Astrocyte of the cerebellum (primary cell): ENCODE results near the gene PEMT.

Source experiments
- DNase-seq: peaks from one replicate; pipeline ENCODE4 v3.0.0-alpha.2; 2011; ENCODE audit warnings: low read depth
- H3K4me3 ChIP-seq: 2 replicates; pipeline ENCODE4 v1.5.1; 2011; ENCODE audit warnings: mild to moderate bottlenecking, low read depth, low read length, moderate library complexity
- in situ Hi-C: cut with HindIII; loops from 2 replicates; pipeline ENCODE4 v1.10.0; 2017; ENCODE audit warnings: low sequenced_read_pairs
- TF ChIP-seq, protein P1 (sequence below): IDR thresholded peaks from 2 replicates; pipeline ENCODE4 v1.5.1; 2012; ENCODE audit warnings: low read length, low read depth, moderate library complexity, mild to moderate bottlenecking; ENCODE audit errors: missing control alignments

PEMT gene

DNA sequence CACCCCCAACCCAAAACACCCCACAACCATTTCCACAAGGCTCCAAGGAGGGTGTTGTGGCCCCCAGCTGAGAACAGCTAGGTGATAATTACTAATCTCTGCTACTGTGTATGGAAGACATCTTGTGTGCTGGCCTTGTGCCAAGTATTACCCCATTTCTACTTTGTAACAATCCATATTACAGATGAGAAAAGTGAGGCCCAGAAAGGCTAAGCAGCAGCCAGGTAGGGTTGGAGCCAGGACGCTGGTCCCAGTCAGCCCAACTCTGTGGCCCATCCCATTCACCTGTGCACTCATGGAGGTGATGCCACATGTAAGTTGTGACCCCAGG, 12.4 kb upstream of the PEMT start:
- no peak overlapping the region for H3K4me3 ChIP-seq
- in situ Hi-C loops, result no loop called here
- no peak for DNase-seq
- TF ChIP-seq, protein P1, sequence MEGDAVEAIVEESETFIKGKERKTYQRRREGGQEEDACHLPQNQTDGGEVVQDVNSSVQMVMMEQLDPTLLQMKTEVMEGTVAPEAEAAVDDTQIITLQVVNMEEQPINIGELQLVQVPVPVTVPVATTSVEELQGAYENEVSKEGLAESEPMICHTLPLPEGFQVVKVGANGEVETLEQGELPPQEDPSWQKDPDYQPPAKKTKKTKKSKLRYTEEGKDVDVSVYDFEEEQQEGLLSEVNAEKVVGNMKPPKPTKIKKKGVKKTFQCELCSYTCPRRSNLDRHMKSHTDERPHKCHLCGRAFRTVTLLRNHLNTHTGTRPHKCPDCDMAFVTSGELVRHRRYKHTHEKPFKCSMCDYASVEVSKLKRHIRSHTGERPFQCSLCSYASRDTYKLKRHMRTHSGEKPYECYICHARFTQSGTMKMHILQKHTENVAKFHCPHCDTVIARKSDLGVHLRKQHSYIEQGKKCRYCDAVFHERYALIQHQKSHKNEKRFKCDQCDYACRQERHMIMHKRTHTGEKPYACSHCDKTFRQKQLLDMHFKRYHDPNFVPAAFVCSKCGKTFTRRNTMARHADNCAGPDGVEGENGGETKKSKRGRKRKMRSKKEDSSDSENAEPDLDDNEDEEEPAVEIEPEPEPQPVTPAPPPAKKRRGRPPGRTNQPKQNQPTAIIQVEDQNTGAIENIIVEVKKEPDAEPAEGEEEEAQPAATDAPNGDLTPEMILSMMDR, result no peak

GRCh38 chr17:17603178-17603894, 11.8 kb upstream of the PEMT start:
- in situ Hi-C loops, result no loop called here
- TF ChIP-seq, protein P1, result no peak
- no peak overlapping the region for H3K4me3 ChIP-seq
- no peak for DNase-seq

GRCh38 chr17:17599965-17600364, 8.5 kb upstream of the PEMT start:
- in situ Hi-C loops, result loop anchor here (25.0 kb wide), 1 partner anchor 238 kb away; no protein-coding TSS in a partner anchor
- no peak overlapping the region for H3K4me3 ChIP-seq
- TF ChIP-seq, protein P1, result no peak
- no peak for DNase-seq

DNA sequence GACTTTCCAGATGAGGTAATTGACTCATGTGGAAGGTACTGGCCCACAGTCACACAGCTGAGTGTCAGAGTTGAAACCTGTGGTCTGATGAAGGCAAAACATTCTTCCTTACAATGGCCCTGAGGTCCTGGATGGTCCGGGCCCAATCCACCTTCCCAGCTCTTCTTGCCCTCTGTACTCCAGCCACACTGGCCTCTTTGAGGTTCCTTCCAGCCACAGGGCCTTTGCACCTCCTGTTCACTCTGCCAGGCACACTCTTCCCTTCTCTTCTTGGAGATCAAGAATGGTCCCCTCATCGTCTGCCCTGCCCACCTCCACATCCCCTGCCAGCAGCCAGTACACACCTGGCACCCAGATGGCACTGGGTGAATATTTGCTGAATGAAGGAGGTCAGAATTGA, 6.5 kb upstream of the PEMT start:
- TF ChIP-seq, protein P1, result no peak
- no peak overlapping the region for H3K4me3 ChIP-seq
- no peak for DNase-seq
- in situ Hi-C loops, result loop anchor here (25.0 kb wide), 1 partner anchor 236 kb away; no protein-coding TSS in a partner anchor

GRCh38 chr17:17595755-17596154, 4.2 kb upstream of the PEMT start:
- in situ Hi-C loops, result loop anchor here (25.0 kb wide), 1 partner anchor 233 kb away; no protein-coding TSS in a partner anchor
- no peak overlapping the region for H3K4me3 ChIP-seq
- no peak for DNase-seq
- TF ChIP-seq, protein P1, result no peak

DNA sequence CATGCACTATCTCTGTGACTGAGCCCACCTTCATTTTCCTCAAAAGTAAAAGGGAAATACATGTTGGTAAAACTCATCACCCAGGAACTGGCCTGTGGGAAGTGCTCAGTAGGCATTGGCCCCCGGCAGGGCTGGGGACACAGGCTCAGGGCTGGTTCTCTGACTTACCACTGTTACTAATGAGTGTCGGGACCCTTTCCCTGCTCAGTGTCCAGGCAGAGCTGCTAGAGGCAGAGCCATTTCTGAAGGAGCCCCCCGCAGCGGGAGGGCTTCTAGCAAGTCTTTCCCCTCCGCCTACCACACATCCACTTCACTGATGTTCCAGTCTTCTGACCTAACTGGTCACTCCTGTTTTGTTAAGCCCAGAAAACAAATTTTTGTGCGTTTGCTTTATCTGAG, 1.7 kb upstream of the PEMT start:
- in situ Hi-C loops, result loop anchor here (25.0 kb wide), 1 partner anchor 231 kb away; no protein-coding TSS in a partner anchor
- H3K4me3 ChIP-seq, result no peak overlapping the region
- no peak for DNase-seq
- TF ChIP-seq, protein P1, result no peak
